MM.1S (cell line): ENCODE results near the gene RCE1.

Source experiments
- CTCF ChIP-seq: fragments of 300-600 bp; sonication (generic); IDR thresholded peaks from 2 replicates; pipeline ENCODE4 v1.5.1; 2016; ENCODE audit warnings: antibody characterized with exemption, low read length, mixed read lengths
- EZH2phosphoT487 ChIP-seq: fragments of 300-600 bp; sonication (generic); IDR thresholded peaks from 2 replicates; pipeline ENCODE4 v1.6.1; 2018; ENCODE audit warnings: antibody characterized with exemption, low read length

DNA sequence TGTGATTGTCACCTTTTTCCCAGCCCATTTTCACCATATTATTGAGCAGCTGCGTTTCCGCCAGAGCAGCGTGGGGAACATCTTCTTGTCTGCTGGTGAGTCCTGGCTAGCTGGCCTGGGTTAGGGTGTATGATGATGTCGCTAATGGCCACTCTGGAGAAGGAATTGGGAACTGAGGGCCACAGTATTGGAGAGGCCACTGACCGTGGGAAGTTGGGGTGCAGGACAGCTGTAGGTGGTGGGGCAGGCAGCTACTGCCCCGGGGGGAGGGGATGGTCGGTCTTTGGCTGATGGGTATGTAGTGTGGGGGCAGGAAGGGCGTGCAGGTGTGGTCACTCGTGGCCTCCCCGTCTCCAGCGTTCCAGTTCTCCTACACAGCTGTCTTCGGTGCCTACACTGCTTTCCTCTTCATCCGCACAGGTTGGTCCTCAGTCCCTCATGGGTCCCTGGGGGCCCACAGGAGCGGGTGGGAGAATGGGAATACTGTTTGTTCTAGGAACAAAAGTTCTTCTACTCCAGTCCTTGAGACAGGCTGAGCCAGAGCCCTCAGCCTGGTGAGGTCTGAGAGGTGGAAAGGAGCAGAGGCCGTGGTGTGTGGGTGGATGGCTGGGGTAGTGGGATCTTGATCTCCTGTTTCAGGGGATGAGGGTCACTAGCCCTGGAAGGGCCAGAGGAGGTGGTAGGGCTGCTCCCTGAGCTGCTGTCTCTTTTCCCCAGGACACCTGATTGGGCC lies 2.1 kb downstream of the RCE1 start:
- TF ChIP-seq CTCF (no peak), EZH2phosphoT487 (no peak)
